ENCODE measurements around the gene ZFP91.

ZFP91 gene

GRCh38 chr11:58632510-58632909 lies 53.6 kb downstream of the ZFP91 start:
- no peak for DNase-seq

GRCh38 chr11:58636587-58636986 lies 57.7 kb downstream of the ZFP91 start:
- DNase-seq, result no peak

GRCh38 chr11:58637371-58637770 lies 58.5 kb downstream of the ZFP91 start:
- no peak for DNase-seq

- DNase-seq, result no peak
Measured at GRCh38 chr11:58639103-58639502, 60.2 kb downstream of the ZFP91 start.

GRCh38 chr11:58639669-58640068 lies 60.8 kb downstream of the ZFP91 start:
- no peak for DNase-seq

GRCh38 chr11:58640386-58641023 lies 61.6 kb downstream of the ZFP91 start:
- DNase-seq, result no peak

- no peak for DNase-seq
Measured at GRCh38 chr11:58641341-58641740, 62.5 kb downstream of the ZFP91 start.

GRCh38 chr11:58641803-58642581 lies 63.1 kb downstream of the ZFP91 start:
- DNase-seq, result no peak

GRCh38 chr11:58645854-58646253 lies 67.0 kb downstream of the ZFP91 start:
- DNase-seq, result no peak

- no peak for DNase-seq
Measured at GRCh38 chr11:58647141-58647699, 68.4 kb downstream of the ZFP91 start.

- DNase-seq, result no peak
Measured at GRCh38 chr11:58647866-58648265, 69.0 kb downstream of the ZFP91 start.

GRCh38 chr11:58649623-58650022 lies 70.8 kb downstream of the ZFP91 start:
- no peak for DNase-seq

GRCh38 chr11:58650496-58650895 lies 71.6 kb downstream of the ZFP91 start:
- DNase-seq, result no peak

- no peak for DNase-seq
Measured at GRCh38 chr11:58652726-58653280, 73.9 kb downstream of the ZFP91 start.

GRCh38 chr11:58654079-58654907 lies 75.4 kb downstream of the ZFP91 start:
- DNase-seq, result peak; percentile 13

GRCh38 chr11:58654908-58655296 lies 76.0 kb downstream of the ZFP91 start:
- no peak for DNase-seq

GRCh38 chr11:58656348-58656747 lies 77.5 kb downstream of the ZFP91 start:
- no peak for DNase-seq

GRCh38 chr11:58658623-58659022 lies 79.8 kb downstream of the ZFP91 start:
- no peak for DNase-seq

- no peak for DNase-seq
Measured at GRCh38 chr11:58659404-58659803, 80.5 kb downstream of the ZFP91 start.

- no peak for DNase-seq
Measured at GRCh38 chr11:58659910-58660570, 81.2 kb downstream of the ZFP91 start.

All from DMS 273 treated with DMSO at 0.1 percent for 48 hours (cell line).